Calu3 (cell line): ENCODE results near the gene SGPL1. TPM values are rescaled to one million over a fixed set of nuclear protein-coding genes. Genes with fewer than 3 reads are reported as not detected.

Experiments
- BruUV-seq: library from RNA; stranded (reverse); fragments of 400-500 nt; replicated peaks from 2 replicates; lab custom pipeline; 2021; lab: Mats Ljungman, UMichigan
- CTCF ChIA-PET: fragments of 300-600 bp; sonication (Branson Sonifier 250); formaldehyde crosslinking; loops from one replicate; lab custom pipeline; 2022; ENCODE audit warnings: antibody characterized with exemption; lab: Charles Lee
- DNase-seq: peaks from one replicate; pipeline ENCODE4 v3.0.0; 2022
- H3K27ac Mint-ChIP-seq: one replicate; pipeline ENCODE4 v1.8.0; 2022; ENCODE audit warnings: mixed read lengths; ENCODE audit not compliant: unreplicated experiment
- H3K27me3 Mint-ChIP-seq: one replicate; pipeline ENCODE4 v1.8.0; 2022; ENCODE audit warnings: mixed read lengths; ENCODE audit not compliant: unreplicated experiment
- H3K36me3 Mint-ChIP-seq: one replicate; pipeline ENCODE4 v1.8.0; 2022; ENCODE audit warnings: mild to moderate bottlenecking, moderate library complexity, mixed read lengths; ENCODE audit not compliant: insufficient read depth, unreplicated experiment
- H3K4me1 Mint-ChIP-seq: one replicate; pipeline ENCODE4 v1.8.0; 2022; ENCODE audit warnings: mild to moderate bottlenecking, low read depth, mixed read lengths; ENCODE audit not compliant: unreplicated experiment
- H3K4me3 Mint-ChIP-seq: one replicate; pipeline ENCODE4 v1.8.0; 2022; ENCODE audit warnings: mild to moderate bottlenecking, low read depth, moderate library complexity, mixed read lengths; ENCODE audit not compliant: unreplicated experiment
- H3K9me3 Mint-ChIP-seq: one replicate; pipeline ENCODE4 v1.8.0; 2022; ENCODE audit warnings: low read depth, mixed read lengths; ENCODE audit not compliant: unreplicated experiment
- intact Hi-C: fragments of 100-400 bp; cut with micrococcal nuclease; formaldehyde crosslinking; loops from one replicate; pipeline ENCODE4 v1.10.0; 2022; ENCODE audit not compliant: unreplicated experiment
- total RNA-seq: library from RNA; stranded (reverse); gene quantifications from 2 replicates; pipeline ENCODE4 v1.2.3, GENCODE V29; 2022
- TF ChIP-seq, protein P1 (sequence below): fragments of 200-600 bp; IDR thresholded peaks from one replicate; pipeline ENCODE4 v1.8.0; 2022; ENCODE audit warnings: antibody characterized with exemption; ENCODE audit not compliant: unreplicated experiment

SGPL1 gene
- total RNA-seq, 1 experiment from 2014 or later: 84.6 TPM

- TF ChIP-seq, protein P1, sequence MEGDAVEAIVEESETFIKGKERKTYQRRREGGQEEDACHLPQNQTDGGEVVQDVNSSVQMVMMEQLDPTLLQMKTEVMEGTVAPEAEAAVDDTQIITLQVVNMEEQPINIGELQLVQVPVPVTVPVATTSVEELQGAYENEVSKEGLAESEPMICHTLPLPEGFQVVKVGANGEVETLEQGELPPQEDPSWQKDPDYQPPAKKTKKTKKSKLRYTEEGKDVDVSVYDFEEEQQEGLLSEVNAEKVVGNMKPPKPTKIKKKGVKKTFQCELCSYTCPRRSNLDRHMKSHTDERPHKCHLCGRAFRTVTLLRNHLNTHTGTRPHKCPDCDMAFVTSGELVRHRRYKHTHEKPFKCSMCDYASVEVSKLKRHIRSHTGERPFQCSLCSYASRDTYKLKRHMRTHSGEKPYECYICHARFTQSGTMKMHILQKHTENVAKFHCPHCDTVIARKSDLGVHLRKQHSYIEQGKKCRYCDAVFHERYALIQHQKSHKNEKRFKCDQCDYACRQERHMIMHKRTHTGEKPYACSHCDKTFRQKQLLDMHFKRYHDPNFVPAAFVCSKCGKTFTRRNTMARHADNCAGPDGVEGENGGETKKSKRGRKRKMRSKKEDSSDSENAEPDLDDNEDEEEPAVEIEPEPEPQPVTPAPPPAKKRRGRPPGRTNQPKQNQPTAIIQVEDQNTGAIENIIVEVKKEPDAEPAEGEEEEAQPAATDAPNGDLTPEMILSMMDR: no peak
- no peaks in the 10 kb centered on the region for H3K9me3 Mint-ChIP-seq
- no peak for DNase-seq
- BruUV-seq: no TSS peak
- intact Hi-C loops: no loop called here
- H3K4me1 Mint-ChIP-seq: no peaks in the 10 kb centered on the region
- CTCF ChIA-PET: no interaction called here
- no peak overlapping the region for H3K27ac Mint-ChIP-seq
- H3K27me3 Mint-ChIP-seq: peaks cover 72% of the 10 kb centered on the region
- H3K36me3 Mint-ChIP-seq: peaks cover 8% of the 10 kb centered on the region
- H3K4me3 Mint-ChIP-seq: no peak overlapping the region
These were observed 40.7 kb upstream of the SGPL1 start for GRCh38 chr10:70774810-70775678.

- TF ChIP-seq, protein P1: no peak
- H3K4me1 Mint-ChIP-seq: no peaks in the 10 kb centered on the region
- CTCF ChIA-PET: no interaction called here
- H3K27ac Mint-ChIP-seq: no peak overlapping the region
- no peaks in the 10 kb centered on the region for H3K9me3 Mint-ChIP-seq
- intact Hi-C loops: no loop called here
- BruUV-seq: no TSS peak
- no peak overlapping the region for H3K4me3 Mint-ChIP-seq
- peaks cover 8% of the 10 kb centered on the region for H3K36me3 Mint-ChIP-seq
- H3K27me3 Mint-ChIP-seq: peaks cover 79% of the 10 kb centered on the region
- no peak for DNase-seq
These were observed 39.9 kb upstream of the SGPL1 start for GRCh38 chr10:70775679-70776454.

GRCh38 chr10:70776455-70777005 is 39.2 kb upstream of the SGPL1 start:
- peaks cover 81% of the 10 kb centered on the region for H3K27me3 Mint-ChIP-seq
- BruUV-seq: no TSS peak

More at GRCh38 chr10:70776455-70777005, 39.2 kb upstream of the SGPL1 start:
- Mint-ChIP-seq H3K9me3 (no peaks in the 10 kb centered on the region), H3K36me3 (peaks cover 8% of the 10 kb centered on the region), H3K4me3 (no peak overlapping the region), H3K4me1 (no peaks in the 10 kb centered on the region), H3K27ac (no peak overlapping the region)
- intact Hi-C loops: no loop called here
- CTCF ChIA-PET: interaction anchor here (0.5 kb wide), 1 partner anchor 1900 kb away, joined by 3 read pairs; no protein-coding TSS in a partner anchor
- no peak for DNase-seq
- TF ChIP-seq, protein P1: no peak
